Omental fat pad (tissue), 4 donors: ENCODE results near the gene MYO19. TPM values are rescaled to one million over a fixed set of nuclear protein-coding genes. Genes with fewer than 3 reads are reported as not detected.
"Not testable (repeated sequence)": the region's sequence is repeated elsewhere in the genome, so short reads cannot be mapped to it uniquely, and the experiment has no call there.

Experiments used
- ATAC-seq: fragments of 150-250 bp; one replicate; pipeline ENCODE4 v1.9.1; 2016; ENCODE audit warnings: mild to moderate bottlenecking, moderate library complexity; ENCODE audit not compliant: low FRiP score
- DNase-seq: peaks from one replicate; pipeline ENCODE4 v3.0.0-alpha.2; 2019; ENCODE audit warnings: low spot score
- total RNA-seq, 4 donors: library from RNA; depleted of rRNA; stranded (reverse); fragments of >200 nt; gene quantifications; one replicate each; pipeline ENCODE4 v1.1.0, GENCODE V29; 2016
- TF ChIP-seq, protein P1 (sequence below), 3 donors: fragments of 450-650 bp; IDR thresholded peaks; one replicate each; pipeline ENCODE4 v1.5.1; 2016 to 2017; ENCODE audit warnings: antibody characterized with exemption in 3 of 3, mild to moderate bottlenecking in 3 of 3, moderate library complexity in 2 of 3

The MYO19 gene
- total RNA-seq, 4 donors from 2014 or later: 25.6 to 103 (median 39.6) TPM

DNA sequence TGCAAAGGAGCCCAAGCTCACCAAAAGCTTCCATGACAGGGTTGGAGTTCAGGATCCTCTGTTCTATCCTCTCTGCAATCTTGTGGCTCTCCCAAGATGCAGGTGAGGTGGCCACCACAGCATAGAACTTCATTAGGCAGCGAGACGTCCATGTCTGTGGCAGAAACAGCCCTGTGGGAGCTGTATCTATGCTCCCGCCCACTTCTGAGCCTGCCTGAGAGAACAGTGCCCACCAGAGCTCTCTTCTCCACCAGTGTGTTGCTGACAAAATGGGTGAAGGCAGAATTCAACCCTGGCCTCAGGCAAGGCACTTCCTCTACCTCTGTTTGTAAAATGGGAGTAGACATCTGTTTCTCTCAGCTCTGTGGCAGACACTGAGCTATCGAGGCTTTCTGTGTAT lies 18.8 kb downstream of the MYO19 start:
- TF ChIP-seq, protein P1, sequence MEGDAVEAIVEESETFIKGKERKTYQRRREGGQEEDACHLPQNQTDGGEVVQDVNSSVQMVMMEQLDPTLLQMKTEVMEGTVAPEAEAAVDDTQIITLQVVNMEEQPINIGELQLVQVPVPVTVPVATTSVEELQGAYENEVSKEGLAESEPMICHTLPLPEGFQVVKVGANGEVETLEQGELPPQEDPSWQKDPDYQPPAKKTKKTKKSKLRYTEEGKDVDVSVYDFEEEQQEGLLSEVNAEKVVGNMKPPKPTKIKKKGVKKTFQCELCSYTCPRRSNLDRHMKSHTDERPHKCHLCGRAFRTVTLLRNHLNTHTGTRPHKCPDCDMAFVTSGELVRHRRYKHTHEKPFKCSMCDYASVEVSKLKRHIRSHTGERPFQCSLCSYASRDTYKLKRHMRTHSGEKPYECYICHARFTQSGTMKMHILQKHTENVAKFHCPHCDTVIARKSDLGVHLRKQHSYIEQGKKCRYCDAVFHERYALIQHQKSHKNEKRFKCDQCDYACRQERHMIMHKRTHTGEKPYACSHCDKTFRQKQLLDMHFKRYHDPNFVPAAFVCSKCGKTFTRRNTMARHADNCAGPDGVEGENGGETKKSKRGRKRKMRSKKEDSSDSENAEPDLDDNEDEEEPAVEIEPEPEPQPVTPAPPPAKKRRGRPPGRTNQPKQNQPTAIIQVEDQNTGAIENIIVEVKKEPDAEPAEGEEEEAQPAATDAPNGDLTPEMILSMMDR (IDR thresholded peaks at IDR 0.05): no peak
- ATAC-seq (no peak), DNase-seq (no peak)

DNA sequence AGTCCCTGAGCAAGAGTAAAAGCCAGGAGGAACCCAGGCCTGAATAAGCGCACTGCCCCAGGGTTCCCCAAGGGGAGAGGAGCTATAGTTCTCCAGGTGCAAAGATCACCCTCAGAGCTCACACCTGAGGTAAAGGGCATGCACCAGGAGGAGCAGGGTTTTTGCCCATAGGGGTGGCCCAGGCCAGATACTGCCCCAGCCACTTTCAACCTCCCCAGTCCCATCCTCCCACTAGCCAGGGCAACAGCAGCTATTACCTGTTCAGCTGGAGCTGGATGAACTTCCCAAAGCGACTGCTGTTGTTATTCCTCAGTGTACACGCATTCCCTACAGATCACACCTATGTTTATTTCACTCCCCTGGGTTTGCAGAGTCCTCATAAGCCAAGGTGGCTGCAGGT lies 19.8 kb downstream of the MYO19 start:
- no peak for ATAC-seq
- DNase-seq: no peak
- TF ChIP-seq, protein P1 (IDR thresholded peaks at IDR 0.05): no peak

DNA sequence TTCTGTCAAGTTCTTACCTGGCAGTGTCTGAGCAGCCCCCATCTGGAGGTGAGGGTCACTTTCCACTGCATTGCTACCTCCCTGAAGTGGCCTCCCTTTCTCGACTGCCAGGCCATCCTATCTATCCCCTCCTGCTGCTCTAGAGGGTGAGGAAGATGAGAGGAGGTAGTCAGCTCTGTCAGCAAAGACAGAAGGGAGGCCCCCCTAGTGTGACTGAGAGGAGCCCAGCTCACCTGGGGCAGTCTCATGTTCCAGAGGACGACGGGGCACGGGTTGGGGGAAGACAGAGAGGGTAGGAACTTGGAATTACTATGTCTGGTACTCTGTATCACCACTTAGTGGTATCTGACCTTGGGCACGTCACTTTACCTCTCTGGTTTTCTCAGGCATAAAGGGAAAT lies 22.0 kb downstream of the MYO19 start:
- no peak for ATAC-seq
- TF ChIP-seq, protein P1 (IDR thresholded peaks at IDR 0.05): no peak
- DNase-seq: no peak

DNA sequence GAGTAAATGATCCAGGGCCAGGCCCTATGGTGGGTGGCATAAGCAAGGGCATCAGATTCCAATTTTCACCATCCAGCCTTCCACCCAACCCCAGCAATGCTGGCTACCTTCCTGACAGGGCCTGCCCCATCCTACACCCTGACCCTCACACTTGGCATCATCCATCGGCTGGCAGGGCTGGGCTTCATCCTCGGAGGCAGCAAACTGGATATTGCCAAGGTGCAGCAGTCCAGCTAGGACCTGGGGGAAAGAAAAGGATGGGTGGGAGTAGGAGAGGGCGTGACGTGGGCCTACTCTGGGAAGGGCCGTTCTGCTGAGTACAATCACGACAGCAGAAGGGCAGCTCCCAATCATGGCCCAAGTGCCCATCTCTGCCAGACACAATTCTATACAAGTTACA lies 23.5 kb downstream of the MYO19 start:
- TF ChIP-seq, protein P1 (IDR thresholded peaks at IDR 0.05): no peak
- DNase-seq (no peak), ATAC-seq (no peak)

DNA sequence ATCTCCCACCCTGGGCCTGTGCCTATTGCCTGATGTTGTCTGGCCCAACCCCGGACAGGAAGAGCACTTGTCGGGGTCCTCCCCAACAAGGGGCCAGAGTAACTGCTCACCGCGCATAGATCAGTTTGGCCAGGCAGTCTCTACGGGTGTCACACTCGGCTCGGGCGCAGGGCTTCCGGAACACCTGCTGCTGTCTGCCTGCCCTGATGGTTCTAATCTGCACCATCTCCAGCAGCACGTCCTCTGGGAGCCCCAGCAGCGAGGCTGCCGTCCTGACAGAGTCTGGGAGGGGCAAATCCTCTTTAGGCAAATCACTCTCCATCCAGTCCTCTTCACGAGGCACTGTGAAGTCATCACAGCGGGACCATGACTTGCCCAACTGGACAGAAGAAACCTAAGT lies 24.0 kb downstream of the MYO19 start:
- no peak for ATAC-seq
- TF ChIP-seq, protein P1 (IDR thresholded peaks at IDR 0.05): no peak

DNA sequence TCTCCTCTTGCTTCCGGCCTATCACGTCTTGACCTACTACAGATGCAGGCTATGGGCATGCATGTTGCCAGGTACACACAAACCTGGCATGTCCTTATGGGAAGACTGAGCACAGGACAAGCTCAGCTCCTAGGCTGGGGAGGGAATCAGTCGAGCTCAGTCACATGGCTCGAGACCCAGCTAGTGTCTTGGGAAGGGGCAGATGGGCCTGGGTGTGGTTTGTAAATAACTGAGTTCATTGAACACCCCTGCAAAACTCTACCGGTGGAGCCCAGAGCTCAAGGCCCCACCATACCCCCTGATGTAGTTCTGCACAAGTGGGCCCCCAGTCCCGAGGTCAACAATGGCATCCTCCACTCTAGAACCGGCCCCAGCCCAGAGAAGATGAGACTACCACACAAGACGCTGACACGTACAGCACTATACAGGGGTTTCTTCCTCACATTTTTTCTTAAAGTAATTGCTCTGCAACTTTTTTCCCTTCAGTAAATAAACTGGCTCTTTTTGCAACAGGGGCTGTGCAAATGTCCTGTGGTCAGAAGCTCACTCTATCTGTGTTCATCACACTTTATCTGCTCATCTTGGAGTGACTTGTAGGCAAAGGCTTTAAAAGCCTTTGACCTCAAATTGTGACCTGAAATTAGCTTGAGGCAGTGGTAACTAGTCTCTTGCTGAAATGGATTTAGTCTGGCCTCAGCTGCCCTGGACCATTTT lies 25.2 kb downstream of the MYO19 start:
- DNase-seq: no peak
- TF ChIP-seq, protein P1 (IDR thresholded peaks at IDR 0.05): no peak
- no peak for ATAC-seq

More for the DNA sequence above, 24.0 kb downstream of the MYO19 start:
- DNase-seq: no peak

DNA sequence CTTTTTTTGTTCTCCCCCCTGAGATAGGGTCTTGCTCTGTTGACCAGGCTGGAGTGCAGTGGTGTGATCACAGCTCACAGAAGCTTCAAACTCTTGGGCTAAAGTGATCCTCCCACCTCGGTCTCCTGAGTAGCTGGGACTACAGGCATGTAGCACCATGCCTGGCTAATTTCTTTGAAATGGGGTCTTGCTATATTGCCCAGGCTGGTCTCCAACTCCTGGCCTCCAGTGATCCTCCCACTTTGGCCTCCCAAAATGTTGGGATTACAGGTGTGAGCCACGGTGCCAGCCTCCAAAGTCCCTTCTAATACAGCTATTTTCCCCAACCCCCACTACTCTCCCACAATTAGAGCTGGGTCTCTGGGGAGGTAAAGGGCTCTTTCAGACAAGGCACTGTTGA lies 26.2 kb downstream of the MYO19 start:
- DNase-seq, ATAC-seq: not testable (repeated sequence)
